ENCODE results near the gene EPSTI1. TPM values are rescaled to one million over a fixed set of nuclear protein-coding genes. Genes with fewer than 3 reads are reported as not detected.
"Not testable (repeated sequence)": the region's sequence is repeated elsewhere in the genome, so short reads cannot be mapped to it uniquely, and the experiment has no call there.

The EPSTI1 gene
- total RNA-seq, 1 experiment from 2014 or later, result 11.4 TPM

DNA sequence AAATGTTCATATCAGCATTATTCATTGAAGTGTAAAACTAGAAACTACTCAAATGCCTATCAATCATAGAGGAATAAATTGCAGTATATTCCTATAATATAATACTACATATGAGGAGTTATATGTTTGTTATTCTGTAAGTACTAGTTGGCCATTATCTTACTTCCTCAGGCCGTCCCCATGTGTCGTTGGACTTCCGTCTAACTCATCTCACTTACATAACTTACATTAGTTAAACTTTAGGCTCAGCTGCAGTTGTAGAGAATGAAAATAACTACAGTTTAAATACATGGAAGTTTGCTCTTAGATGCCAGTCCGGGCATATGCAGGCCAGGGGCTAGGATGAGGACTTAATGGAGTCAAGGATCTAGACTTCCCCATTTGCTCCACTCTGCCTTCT is 8.6 kb upstream of the EPSTI1 start:
- Histone ChIP-seq H3K9ac (ENCODE audit: low read length) (no peak overlapping the region), H3K27me3 (ENCODE audit: low read length) (no peaks in the 10 kb centered on the region), H3K27ac (ENCODE audit: low read length) (no peak overlapping the region), H2AFZ (ENCODE audit: low read length) (no peak overlapping the region), H3K9me2 (replicated peaks; ENCODE audit: insufficient read depth, low read length) (no peaks in the 10 kb centered on the region; the same call in 1 of the 2 replicates), H3K9me3 (ENCODE audit: low read length) (no peaks in the 10 kb centered on the region), H3K4me3 (ENCODE audit: low read length) (no peak overlapping the region), H4K20me1 (ENCODE audit: insufficient read depth, low read depth, low read length) (no peaks in the 10 kb centered on the region), H3K79me2 (ENCODE audit: low read length) (no peaks in the 10 kb centered on the region), H3K4me2 (ENCODE audit: low read depth, low read length, poor library complexity, severe bottlenecking) (no peak overlapping the region), H3K36me3 (ENCODE audit: insufficient read depth, low read length) (no peaks in the 10 kb centered on the region), H3K4me1 (ENCODE audit: low read length) (peaks cover 5% of the 10 kb centered on the region)
- no peak for DNase-seq

DNA sequence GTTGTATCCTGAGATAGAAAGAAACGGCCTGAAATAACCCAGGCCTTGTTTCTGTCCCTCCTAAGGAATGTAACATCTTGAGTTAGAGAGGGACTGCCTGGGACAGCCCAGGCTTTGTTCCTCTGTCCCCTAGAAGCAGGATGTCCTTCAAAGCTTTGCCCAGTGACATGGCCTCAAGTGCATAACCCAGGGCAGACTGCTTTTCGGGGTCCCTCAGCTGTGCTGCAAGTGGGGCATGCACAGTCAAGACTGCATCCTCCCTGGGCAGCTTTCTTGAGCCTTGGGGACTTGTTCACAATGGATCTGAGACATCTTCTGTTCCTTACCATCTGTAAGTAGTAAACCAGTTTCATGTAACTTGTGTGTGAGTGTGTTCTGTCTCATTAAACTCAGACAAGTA is 7.5 kb upstream of the EPSTI1 start:
- Histone ChIP-seq H2AFZ (ENCODE audit: low read length) (no peak overlapping the region), H3K4me1 (ENCODE audit: low read length) (peaks cover 5% of the 10 kb centered on the region), H3K9me2 (replicated peaks; ENCODE audit: insufficient read depth, low read length) (no peaks in the 10 kb centered on the region; the same call in 1 of the 2 replicates), H3K9ac (ENCODE audit: low read length) (no peak overlapping the region), H3K9me3 (ENCODE audit: low read length) (no peaks in the 10 kb centered on the region), H3K4me2 (ENCODE audit: low read depth, low read length, poor library complexity, severe bottlenecking) (no peak overlapping the region), H4K20me1 (ENCODE audit: insufficient read depth, low read depth, low read length) (no peaks in the 10 kb centered on the region), H3K27me3 (ENCODE audit: low read length) (no peaks in the 10 kb centered on the region), H3K79me2 (ENCODE audit: low read length) (no peaks in the 10 kb centered on the region), H3K36me3 (ENCODE audit: insufficient read depth, low read length) (no peaks in the 10 kb centered on the region), H3K4me3 (ENCODE audit: low read length) (no peak overlapping the region), H3K27ac (ENCODE audit: low read length) (no peak overlapping the region)
- DNase-seq, result no peak

DNA sequence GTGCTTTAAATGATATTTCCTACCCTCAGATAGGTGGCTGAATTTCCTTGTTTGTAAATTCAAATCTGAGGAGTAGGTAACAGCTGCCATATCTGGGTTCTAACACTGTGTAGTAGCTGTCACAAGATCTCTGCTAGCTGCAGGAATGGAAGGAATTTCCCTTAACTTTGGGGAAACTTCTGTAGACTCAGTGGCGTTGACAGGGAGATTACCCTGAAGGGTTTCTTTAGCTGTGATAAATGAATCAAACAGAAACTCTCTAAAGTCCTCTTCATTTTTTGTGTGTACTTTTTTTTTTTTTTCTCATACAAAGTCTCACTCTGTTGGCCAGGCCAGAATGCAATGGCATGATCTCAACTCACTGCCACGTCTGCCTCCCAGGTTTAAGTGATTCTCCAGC is 5.3 kb upstream of the EPSTI1 start:
- Histone ChIP-seq H3K9me2 (replicated peaks; ENCODE audit: insufficient read depth, low read length) (no peaks in the 10 kb centered on the region; the same call in 1 of the 2 replicates), H3K27ac (ENCODE audit: low read length) (no peak overlapping the region), H4K20me1 (ENCODE audit: insufficient read depth, low read depth, low read length) (no peaks in the 10 kb centered on the region), H3K4me3 (ENCODE audit: low read length) (no peak overlapping the region), H3K9ac (ENCODE audit: low read length) (no peak overlapping the region), H2AFZ (ENCODE audit: low read length) (peak overlapping the region; percentile 68), H3K27me3 (ENCODE audit: low read length) (no peaks in the 10 kb centered on the region), H3K4me2 (ENCODE audit: low read depth, low read length, poor library complexity, severe bottlenecking) (no peak overlapping the region), H3K4me1 (ENCODE audit: low read length) (peaks cover 12% of the 10 kb centered on the region), H3K9me3 (ENCODE audit: low read length) (no peaks in the 10 kb centered on the region), H3K79me2 (ENCODE audit: low read length) (no peaks in the 10 kb centered on the region), H3K36me3 (ENCODE audit: insufficient read depth, low read length) (no peaks in the 10 kb centered on the region)
- no peak for DNase-seq

DNA sequence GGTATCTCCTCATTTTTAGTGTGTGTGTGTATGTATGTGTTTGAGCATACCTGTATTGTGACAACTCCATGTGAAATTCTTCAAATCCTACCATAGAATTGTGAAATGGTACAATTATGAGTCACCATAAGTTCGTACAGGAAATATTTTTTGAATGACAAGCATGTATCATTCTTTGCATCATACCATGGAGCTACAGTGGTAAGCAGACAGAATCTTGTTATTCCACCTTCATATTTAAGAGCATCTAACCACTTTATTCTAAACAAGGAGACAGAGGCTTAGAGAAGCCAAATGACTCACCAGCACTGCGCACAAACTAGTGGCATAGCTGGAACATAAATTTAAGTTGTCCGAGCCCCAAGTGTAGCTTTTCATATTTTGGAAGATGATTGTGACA is 4.5 kb upstream of the EPSTI1 start:
- Histone ChIP-seq H2AFZ (ENCODE audit: low read length) (no peak overlapping the region), H3K36me3 (ENCODE audit: insufficient read depth, low read length) (no peaks in the 10 kb centered on the region), H4K20me1 (ENCODE audit: insufficient read depth, low read depth, low read length) (no peaks in the 10 kb centered on the region), H3K4me1 (ENCODE audit: low read length) (peaks cover 20% of the 10 kb centered on the region), H3K79me2 (ENCODE audit: low read length) (no peaks in the 10 kb centered on the region), H3K4me3 (ENCODE audit: low read length) (no peak overlapping the region), H3K27me3 (ENCODE audit: low read length) (no peaks in the 10 kb centered on the region), H3K9me2 (replicated peaks; ENCODE audit: insufficient read depth, low read length) (no peaks in the 10 kb centered on the region; the same call in 1 of the 2 replicates), H3K9ac (ENCODE audit: low read length) (no peak overlapping the region), H3K27ac (ENCODE audit: low read length) (no peak overlapping the region), H3K4me2 (ENCODE audit: low read depth, low read length, poor library complexity, severe bottlenecking) (no peak overlapping the region), H3K9me3 (ENCODE audit: low read length) (no peaks in the 10 kb centered on the region)
- no peak for DNase-seq

DNA sequence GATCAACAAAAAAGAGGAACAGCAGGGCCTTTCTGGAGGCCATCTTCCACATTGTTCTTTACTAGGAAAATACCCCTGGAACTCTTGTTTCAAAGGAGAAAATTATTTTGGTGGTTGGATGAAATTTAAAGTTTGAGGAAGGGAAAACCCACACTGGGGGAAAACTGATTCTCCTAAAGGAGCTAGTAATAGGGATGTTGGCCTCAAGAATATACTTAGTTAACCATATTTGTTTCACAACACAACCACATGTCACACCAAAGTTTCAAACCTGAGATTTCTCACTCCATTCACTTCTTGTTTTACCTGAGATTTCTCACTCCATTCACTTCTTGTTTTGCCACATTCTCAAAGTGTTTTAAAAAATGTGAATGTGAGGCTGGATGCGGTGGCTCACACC is 2.8 kb upstream of the EPSTI1 start:
- no peaks in the 10 kb centered on the region; the same call in 1 of the 2 replicates for H3K9me2 ChIP-seq (replicated peaks; ENCODE audit: insufficient read depth, low read length)
- no peaks in the 10 kb centered on the region for H3K36me3 ChIP-seq (ENCODE audit: insufficient read depth, low read length)
- H3K9ac ChIP-seq (ENCODE audit: low read length), result no peak overlapping the region
- DNase-seq, result no peak
- no peak overlapping the region for H3K27ac ChIP-seq (ENCODE audit: low read length)
- no peak overlapping the region for H3K4me3 ChIP-seq (ENCODE audit: low read length)
- no peaks in the 10 kb centered on the region for H3K27me3 ChIP-seq (ENCODE audit: low read length)
- H2AFZ ChIP-seq (ENCODE audit: low read length), result peak overlapping the region; percentile 36; the same call in 1 of the 2 replicates
- peaks cover 37% of the 10 kb centered on the region for H3K4me1 ChIP-seq (ENCODE audit: low read length)
- H3K9me3 ChIP-seq (ENCODE audit: low read length), result no peaks in the 10 kb centered on the region
- H4K20me1 ChIP-seq (ENCODE audit: insufficient read depth, low read depth, low read length), result no peaks in the 10 kb centered on the region
- H3K4me2 ChIP-seq (ENCODE audit: low read depth, low read length, poor library complexity, severe bottlenecking), result no peak overlapping the region
- H3K79me2 ChIP-seq (ENCODE audit: low read length), result no peaks in the 10 kb centered on the region

DNA sequence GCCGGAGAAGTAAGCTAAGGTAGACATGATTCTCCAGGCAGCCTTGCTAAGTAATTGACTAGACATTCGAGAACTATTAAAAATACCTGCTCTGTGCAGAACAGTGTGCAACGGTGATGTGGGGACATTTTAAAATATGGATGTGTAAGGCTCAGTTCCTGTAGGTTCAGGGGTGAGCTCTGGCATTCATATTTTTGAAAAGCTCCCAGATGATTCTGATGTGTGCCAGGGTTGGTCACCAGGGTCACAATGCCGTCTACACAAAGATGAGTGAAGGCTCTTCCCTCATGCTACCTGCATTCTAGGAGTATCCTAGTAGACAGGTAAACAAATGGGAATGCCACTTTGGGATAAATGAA is 702 bp upstream of the EPSTI1 start:
- H3K79me2 ChIP-seq (ENCODE audit: low read length), result no peaks in the 10 kb centered on the region
- H3K27ac ChIP-seq (ENCODE audit: low read length), result peak overlapping the region; percentile 71
- H3K36me3 ChIP-seq (ENCODE audit: insufficient read depth, low read length), result no peaks in the 10 kb centered on the region
- peak overlapping the region; percentile 96 for H3K4me2 ChIP-seq (ENCODE audit: low read depth, low read length, poor library complexity, severe bottlenecking)
- H4K20me1 ChIP-seq (ENCODE audit: insufficient read depth, low read depth, low read length), result no peaks in the 10 kb centered on the region
- no peaks in the 10 kb centered on the region for H3K9me2 ChIP-seq (replicated peaks; ENCODE audit: insufficient read depth, low read length)
- DNase-seq, result no peak
- peak overlapping the region; percentile 83 for H2AFZ ChIP-seq (ENCODE audit: low read length)
- peaks cover 42% of the 10 kb centered on the region for H3K4me1 ChIP-seq (ENCODE audit: low read length)
- no peaks in the 10 kb centered on the region for H3K27me3 ChIP-seq (ENCODE audit: low read length)
- no peaks in the 10 kb centered on the region for H3K9me3 ChIP-seq (ENCODE audit: low read length)
- H3K4me3 ChIP-seq (ENCODE audit: low read length), result peak overlapping the region; percentile 81
- H3K9ac ChIP-seq (ENCODE audit: low read length), result peak overlapping the region; percentile 84

DNA sequence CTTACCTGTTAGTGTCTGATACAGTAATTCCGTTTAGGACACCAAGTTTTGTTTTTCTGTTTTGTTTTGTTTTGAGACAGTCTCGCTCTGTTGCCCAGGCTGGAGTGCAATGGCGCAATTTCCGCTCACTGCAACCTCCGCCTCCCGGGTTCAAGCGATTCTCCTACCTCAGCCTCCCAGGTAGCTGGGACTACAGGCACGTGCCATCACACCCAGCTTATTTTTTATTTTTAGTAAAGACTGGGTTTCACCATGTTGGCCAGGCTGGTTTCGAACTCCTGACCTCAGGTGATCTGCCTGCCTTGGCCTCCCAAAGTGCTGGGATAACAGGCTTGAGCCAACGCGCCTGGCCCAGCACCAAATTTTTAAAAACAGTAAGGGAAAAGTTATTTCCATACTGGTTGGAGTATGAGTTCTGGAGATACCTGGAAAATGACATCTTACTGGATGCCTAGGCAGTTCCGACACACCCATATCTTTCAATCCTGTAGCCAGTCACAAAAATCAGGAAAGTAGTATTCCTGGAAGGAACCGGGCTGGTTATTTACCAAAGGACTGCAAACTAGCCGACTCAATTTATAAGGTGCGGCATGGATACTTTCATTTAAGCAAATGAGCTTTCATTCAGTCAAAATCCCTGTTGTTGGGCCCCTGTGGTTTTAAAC is 676 bp downstream of the EPSTI1 start:
- not testable (repeated sequence) for DNase-seq; H3K27me3 ChIP-seq (ENCODE audit: low read length); H3K36me3 ChIP-seq (ENCODE audit: insufficient read depth, low read length); H3K9me2 ChIP-seq (replicated peaks; ENCODE audit: insufficient read depth, low read length); H4K20me1 ChIP-seq (ENCODE audit: insufficient read depth, low read depth, low read length); H3K79me2 ChIP-seq (ENCODE audit: low read length); H3K9me3 ChIP-seq (ENCODE audit: low read length)
- Histone ChIP-seq H3K4me3 (ENCODE audit: low read length) (peak overlapping the region; percentile 81), H3K27ac (ENCODE audit: low read length) (peak overlapping the region; percentile 71), H3K9ac (ENCODE audit: low read length) (peak overlapping the region; percentile 84), H2AFZ (ENCODE audit: low read length) (peak overlapping the region; percentile 83), H3K4me1 (ENCODE audit: low read length) (peaks cover 37% of the 10 kb centered on the region), H3K4me2 (ENCODE audit: low read depth, low read length, poor library complexity, severe bottlenecking) (peak overlapping the region; percentile 96)

DNA sequence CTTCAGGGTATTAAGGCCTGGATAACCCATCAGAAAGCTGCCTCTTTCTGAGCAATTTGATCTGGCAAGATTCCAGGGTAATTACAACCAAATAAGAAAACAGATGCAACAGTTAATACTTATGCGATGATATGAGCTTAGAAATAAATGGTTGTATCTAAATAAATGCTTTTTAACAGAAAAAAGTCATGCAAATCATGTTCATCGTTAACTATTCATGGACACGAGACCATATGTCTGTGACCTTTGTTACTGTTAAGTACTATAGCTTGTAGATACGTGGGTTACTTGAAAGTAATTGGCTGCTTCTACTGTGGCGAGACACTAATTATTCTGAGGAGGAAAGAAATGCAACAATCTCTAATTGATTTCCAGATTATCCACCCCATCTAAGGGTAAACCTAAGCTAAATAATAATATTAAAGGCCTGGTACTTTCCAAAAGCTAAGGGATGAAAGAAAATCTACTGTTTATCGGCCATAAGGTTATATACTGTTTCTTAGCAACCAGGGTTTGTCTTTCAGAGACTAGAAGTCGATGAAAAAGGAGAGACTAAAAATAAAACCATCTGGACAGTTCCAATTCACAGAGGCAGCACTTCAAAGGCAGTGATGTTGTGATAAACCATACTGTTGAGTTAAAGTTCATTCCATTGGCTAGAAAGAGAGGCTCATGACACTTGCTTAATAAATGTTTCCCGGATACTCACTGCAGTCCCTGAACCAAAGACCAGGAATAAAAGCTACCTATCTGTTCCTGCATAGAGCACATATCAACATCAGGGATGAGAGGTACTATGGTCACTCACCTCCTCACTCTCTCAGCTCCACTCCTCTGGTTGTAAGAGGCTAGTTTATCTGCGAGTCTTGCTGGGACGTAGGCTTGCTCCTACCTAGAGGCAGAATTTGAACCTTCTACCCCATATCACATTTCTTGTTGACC is 1.5 kb downstream of the EPSTI1 start:
- no peak overlapping the region; the same call in 1 of the 2 replicates for H3K9ac ChIP-seq (ENCODE audit: low read length)
- no peaks in the 10 kb centered on the region for H3K27me3 ChIP-seq (ENCODE audit: low read length)
- no peaks in the 10 kb centered on the region for H3K9me2 ChIP-seq (replicated peaks; ENCODE audit: insufficient read depth, low read length)
- peak overlapping the region; percentile 96 for H3K4me2 ChIP-seq (ENCODE audit: low read depth, low read length, poor library complexity, severe bottlenecking)
- no peaks in the 10 kb centered on the region for H4K20me1 ChIP-seq (ENCODE audit: insufficient read depth, low read depth, low read length)
- no peaks in the 10 kb centered on the region for H3K9me3 ChIP-seq (ENCODE audit: low read length)
- no peaks in the 10 kb centered on the region for H3K79me2 ChIP-seq (ENCODE audit: low read length)
- H3K27ac ChIP-seq (ENCODE audit: low read length), result no peak overlapping the region
- H3K36me3 ChIP-seq (ENCODE audit: insufficient read depth, low read length), result no peaks in the 10 kb centered on the region
- H3K4me1 ChIP-seq (ENCODE audit: low read length), result peaks cover 42% of the 10 kb centered on the region
- DNase-seq, result no peak
- peak overlapping the region; percentile 81 for H3K4me3 ChIP-seq (ENCODE audit: low read length)
- peak overlapping the region; percentile 4 for H2AFZ ChIP-seq (ENCODE audit: low read length)
